Stimulated activated CD4-positive, alpha-beta T cell treated with anti-CD3 and anti-CD28 coated beads, TNF-alpha, amount 100 ng/mL, for 24 hours (primary cell): Measurements from ENCODE around the gene HSF4.
A peak's percentile ranks its signal among the peaks of the same experiment; 100 is the strongest.

Source experiments
- DNase-seq, 3 experiments: peaks; one replicate each; pipeline ENCODE4 v3.0.0-alpha.2; 2020; ENCODE audit warnings: low read depth in 3 of 3

Gene HSF4

GRCh38 chr16:67184995-67185650 lies 20.6 kb downstream of the HSF4 start:
- peak; percentile 56 to 82 (median 74) for DNase-seq

- no peak for DNase-seq
Observed at GRCh38 chr16:67185651-67186134, 21.1 kb downstream of the HSF4 start.

- no peak for DNase-seq
Observed at GRCh38 chr16:67186550-67186950, 22.0 kb downstream of the HSF4 start.

- no peak for DNase-seq
Observed at GRCh38 chr16:67187175-67187890, 22.8 kb downstream of the HSF4 start.

- no peak for DNase-seq
Observed at GRCh38 chr16:67188323-67188722, 23.8 kb downstream of the HSF4 start.

GRCh38 chr16:67188798-67189197 lies 24.3 kb downstream of the HSF4 start:
- DNase-seq, result no peak

- DNase-seq, result no peak
Observed at GRCh38 chr16:67190041-67190440, 25.5 kb downstream of the HSF4 start, which contains the start of gene EXOC3L1. EXOC3L1 (minus strand) TSS chr16:67190136; CDS start chr16:67189676, 460 bp downstream.

- no peak for DNase-seq
Observed at GRCh38 chr16:67190448-67191399, 26.2 kb downstream of the HSF4 start.

- no peak for DNase-seq
Observed at GRCh38 chr16:67191411-67191994, 27.0 kb downstream of the HSF4 start.

GRCh38 chr16:67191995-67192681 lies 27.6 kb downstream of the HSF4 start, which contains the start of gene E2F4:
E2F4 (plus strand) TSS chr16:67192155; CDS start chr16:67192228, 73 bp downstream.
- DNase-seq, result peak; percentile 72 to 89 (median 79)

- no peak for DNase-seq
Observed at GRCh38 chr16:67192781-67193361, 28.3 kb downstream of the HSF4 start.

GRCh38 chr16:67193536-67193935 lies 29.0 kb downstream of the HSF4 start:
- DNase-seq, result no peak

GRCh38 chr16:67194260-67194659 lies 29.7 kb downstream of the HSF4 start:
- DNase-seq, result no peak

GRCh38 chr16:67195676-67196075 lies 31.1 kb downstream of the HSF4 start:
- DNase-seq, result no peak

GRCh38 chr16:67196881-67197280 lies 32.3 kb downstream of the HSF4 start:
- no peak for DNase-seq

- DNase-seq, result no peak
Observed at GRCh38 chr16:67197704-67198103, 33.2 kb downstream of the HSF4 start.

GRCh38 chr16:67198238-67198734 lies 33.7 kb downstream of the HSF4 start:
- DNase-seq, result no peak

- no peak for DNase-seq
Observed at GRCh38 chr16:67199011-67199807, 34.7 kb downstream of the HSF4 start, which contains the start of gene ELMO3. ELMO3 (plus strand) TSS chr16:67199131; CDS start chr16:67199327, 196 bp downstream.

GRCh38 chr16:67199808-67200198 lies 35.3 kb downstream of the HSF4 start:
- no peak for DNase-seq
